HUES64 (cell line): ENCODE measurements around the gene PICALM.

Source experiments
- H3K27ac ChIP-seq: 2 replicates; pipeline ENCODE4 v1.7.0; 2013; ENCODE audit warnings: low read depth, low read length, inconsistent platforms
- H3K27me3 ChIP-seq: 2 replicates; pipeline ENCODE4 v1.6.1; 2013; ENCODE audit warnings: mild to moderate bottlenecking, low read length; ENCODE audit not compliant: insufficient read depth
- H3K36me3 ChIP-seq: 2 replicates; pipeline ENCODE4 v1.6.1; 2013; ENCODE audit warnings: mild to moderate bottlenecking, low read length; ENCODE audit not compliant: insufficient read depth
- H3K4me1 ChIP-seq: 2 replicates; pipeline ENCODE4 v1.6.1; 2013; ENCODE audit warnings: mild to moderate bottlenecking, low read length, moderate library complexity; ENCODE audit not compliant: insufficient read depth
- H3K4me3 ChIP-seq: 2 replicates; pipeline ENCODE4 v1.5.1; 2013; ENCODE audit warnings: mild to moderate bottlenecking, low read length, moderate library complexity
- H3K9ac ChIP-seq: 2 replicates; pipeline ENCODE4 v1.6.1; 2013; ENCODE audit warnings: mild to moderate bottlenecking, low read depth, low read length
- H3K9me3 ChIP-seq: 2 replicates; pipeline ENCODE4 v1.6.1; 2013; ENCODE audit warnings: low read depth, low read length; ENCODE audit not compliant: insufficient read depth
- whole genome bisulfite sequencing: fragments of 150-250, 120-280 bp; methylation state at CpG from one replicate; pipeline ENCODE4 v1.1.7; 2013; ENCODE audit warnings: missing lambda C conversion rate; 5-methylcytosine and 5-hydroxymethylcytosine counted together

The PICALM gene

GRCh38 chr11:86073948-86074347 is 5.1 kb upstream of the PICALM start:
- 96% methylated on average over 2 of the region's 2 CpGs for WGBS

GRCh38 chr11:86072211-86072610 is 3.3 kb upstream of the PICALM start:
- no peak overlapping the region for H3K4me3 ChIP-seq
- no peaks in the 10 kb centered on the region for H3K9me3 ChIP-seq
- H3K9ac ChIP-seq = no peak overlapping the region
- H3K4me1 ChIP-seq = peaks cover 12% of the 10 kb centered on the region
- no peaks in the 10 kb centered on the region for H3K27me3 ChIP-seq
- 98% methylated on average over 5 of the region's 5 CpGs for WGBS
- H3K36me3 ChIP-seq = no peaks in the 10 kb centered on the region
- H3K27ac ChIP-seq = no peak overlapping the region

More at GRCh38 chr11:86073948-86074347, 5.1 kb upstream of the PICALM start:
- H3K9ac ChIP-seq = no peak overlapping the region
- H3K36me3 ChIP-seq = no peaks in the 10 kb centered on the region
- no peaks in the 10 kb centered on the region for H3K27me3 ChIP-seq
- peaks cover 12% of the 10 kb centered on the region for H3K4me1 ChIP-seq
- no peak overlapping the region for H3K4me3 ChIP-seq
- H3K9me3 ChIP-seq = no peaks in the 10 kb centered on the region
- H3K27ac ChIP-seq = no peak overlapping the region

GRCh38 chr11:86070142-86071056 is 1.5 kb upstream of the PICALM start:
- peak overlapping the region; percentile 92 for H3K27ac ChIP-seq
- H3K4me3 ChIP-seq = peak overlapping the region; percentile 99
- H3K4me1 ChIP-seq = peaks cover 28% of the 10 kb centered on the region
- peak overlapping the region; percentile 76; the same call in 1 of the 2 replicates for H3K9ac ChIP-seq
- H3K9me3 ChIP-seq = no peaks in the 10 kb centered on the region
- H3K27me3 ChIP-seq = no peaks in the 10 kb centered on the region
- 62% methylated on average over 2 of the region's 2 CpGs for WGBS
- H3K36me3 ChIP-seq = no peaks in the 10 kb centered on the region

GRCh38 chr11:86069408-86070101 is 671 bp upstream of the PICALM start:
- WGBS = 13% methylated on average over 11 of the region's 14 CpGs
- Histone ChIP-seq H3K9me3 (no peaks in the 10 kb centered on the region), H3K4me3 (peak overlapping the region; percentile 99), H3K4me1 (peaks cover 29% of the 10 kb centered on the region), H3K27ac (peak overlapping the region; percentile 92), H3K36me3 (no peaks in the 10 kb centered on the region), H3K9ac (peak overlapping the region; percentile 76), H3K27me3 (no peaks in the 10 kb centered on the region)

- H3K27me3 ChIP-seq = no peaks in the 10 kb centered on the region
- peak overlapping the region; percentile 86 for H3K9ac ChIP-seq
- H3K4me1 ChIP-seq = peaks cover 37% of the 10 kb centered on the region
- WGBS = under 1% methylated on average over 46 of the region's 47 CpGs
- H3K9me3 ChIP-seq = no peaks in the 10 kb centered on the region
- peak overlapping the region; percentile 92 for H3K27ac ChIP-seq
- no peaks in the 10 kb centered on the region for H3K36me3 ChIP-seq
- H3K4me3 ChIP-seq = peak overlapping the region; percentile 99
Observed at GRCh38 chr11:86068138-86068871, 579 bp downstream of the PICALM start.

- peak overlapping the region; percentile 92 for H3K27ac ChIP-seq
- peaks cover 42% of the 10 kb centered on the region for H3K4me1 ChIP-seq
- H3K9me3 ChIP-seq = no peaks in the 10 kb centered on the region
- WGBS = 0% methylated on average over 4 of the region's 5 CpGs
- no peaks in the 10 kb centered on the region for H3K27me3 ChIP-seq
- no peaks in the 10 kb centered on the region for H3K36me3 ChIP-seq
- peak overlapping the region; percentile 99 for H3K4me3 ChIP-seq
- H3K9ac ChIP-seq = peak overlapping the region; percentile 86
Observed at GRCh38 chr11:86067851-86068137, 1.1 kb downstream of the PICALM start.

- H3K9ac ChIP-seq = peak overlapping the region; percentile 86
- no peaks in the 10 kb centered on the region for H3K9me3 ChIP-seq
- H3K36me3 ChIP-seq = no peaks in the 10 kb centered on the region
- peak overlapping the region; percentile 99 for H3K4me3 ChIP-seq
- H3K4me1 ChIP-seq = peaks cover 45% of the 10 kb centered on the region
- H3K27me3 ChIP-seq = no peaks in the 10 kb centered on the region
- WGBS = 3% methylated on average over 10 of the region's 11 CpGs
- peak overlapping the region; percentile 14; the same call in 1 of the 2 replicates for H3K27ac ChIP-seq
Observed at GRCh38 chr11:86067009-86067850, 1.7 kb downstream of the PICALM start.

GRCh38 chr11:86066657-86067008 is 2.3 kb downstream of the PICALM start:
- peak overlapping the region; percentile 99 for H3K4me3 ChIP-seq
- peaks cover 45% of the 10 kb centered on the region for H3K4me1 ChIP-seq
- H3K27me3 ChIP-seq = no peaks in the 10 kb centered on the region
- H3K9me3 ChIP-seq = no peaks in the 10 kb centered on the region
- H3K36me3 ChIP-seq = no peaks in the 10 kb centered on the region
- H3K27ac ChIP-seq = peak overlapping the region; percentile 14; the same call in 1 of the 2 replicates
- peak overlapping the region; percentile 86 for H3K9ac ChIP-seq
- WGBS = 14% methylated on average over 4 of the region's 5 CpGs

- WGBS = 34% methylated on average over 2 of the region's 3 CpGs
- H3K27ac ChIP-seq = no peak overlapping the region
- peak overlapping the region; percentile 99 for H3K4me3 ChIP-seq
- H3K9me3 ChIP-seq = no peaks in the 10 kb centered on the region
- H3K9ac ChIP-seq = peak overlapping the region; percentile 86; the same call in 1 of the 2 replicates
- no peaks in the 10 kb centered on the region for H3K36me3 ChIP-seq
- no peaks in the 10 kb centered on the region for H3K27me3 ChIP-seq
- H3K4me1 ChIP-seq = peaks cover 45% of the 10 kb centered on the region
Observed at GRCh38 chr11:86066033-86066432, 2.9 kb downstream of the PICALM start.

- H3K36me3 ChIP-seq = no peaks in the 10 kb centered on the region
- no peaks in the 10 kb centered on the region for H3K27me3 ChIP-seq
- no peaks in the 10 kb centered on the region for H3K9me3 ChIP-seq
- peaks cover 43% of the 10 kb centered on the region for H3K4me1 ChIP-seq
- WGBS = 82% methylated on average over 4 of the region's 5 CpGs
- H3K4me3 ChIP-seq = no peak overlapping the region; the same call in 1 of the 2 replicates
- no peak overlapping the region for H3K27ac ChIP-seq
- H3K9ac ChIP-seq = no peak overlapping the region
Observed at GRCh38 chr11:86064220-86064803, 4.6 kb downstream of the PICALM start.
